IMR-90 (cell line): Measurements from ENCODE around the gene AFAP1L2. TPM values are rescaled to one million over a fixed set of nuclear protein-coding genes. Genes with fewer than 3 reads are reported as not detected.

Source experiments
- ATAC-seq: fragments of 200-7000 bp; cut with Tn5 transposase; 2 replicates; pipeline ENCODE4 v1.9.1; 2020; ENCODE audit warnings: low read depth, mild to moderate bottlenecking, moderate library complexity
- BruUV-seq: library from RNA; stranded (reverse); fragments of 400-500 nt; replicated peaks from 2 replicates; lab custom pipeline; 2021; lab: Mats Ljungman, UMichigan
- CTCF ChIA-PET: fragments of 300-600 bp; formaldehyde crosslinking; extraction: SDS; loops from one replicate; lab custom pipeline; 2021; ENCODE audit warnings: antibody characterized with exemption; lab: Yijun Ruan, JAX
- POLR2A ChIA-PET: fragments of 300-600 bp; sonication (Branson Sonifier 250); formaldehyde crosslinking; loops from one replicate; lab custom pipeline; 2022; ENCODE audit warnings: antibody characterized with exemption; ENCODE audit not compliant: unreplicated experiment; lab: Charles Lee
- DNase-seq: peaks from one replicate; pipeline ENCODE4 v3.0.0; 2013
- H2AFZ ChIP-seq: replicated peaks from 2 replicates; pipeline ENCODE3; 2013; ENCODE audit warnings: low read length, mild to moderate bottlenecking; ENCODE audit not compliant: poor library complexity
- H2AK5ac ChIP-seq: 2 replicates; pipeline ENCODE4 v1.6.1; 2013; ENCODE audit warnings: low read depth, low read length, inconsistent platforms
- H2AK9ac ChIP-seq: replicated peaks from 2 replicates; pipeline ENCODE3; 2013; ENCODE audit warnings: mild to moderate bottlenecking, low read depth, low read length, moderate library complexity; ENCODE audit not compliant: poor library complexity
- H2BK120ac ChIP-seq: 2 replicates; pipeline ENCODE4 v1.6.1; 2013; ENCODE audit warnings: low read depth, low read length, inconsistent platforms
- H2BK15ac ChIP-seq: 3 replicates; pipeline ENCODE4 v1.6.1; 2013; ENCODE audit warnings: low read depth, low read length, inconsistent platforms
- H2BK20ac ChIP-seq: 2 replicates; pipeline ENCODE4 v1.6.1; 2013; ENCODE audit warnings: low read depth, mild to moderate bottlenecking, inconsistent platforms, low read length, moderate library complexity
- H2BK5ac ChIP-seq: 2 replicates; pipeline ENCODE4 v1.6.1; 2013; ENCODE audit warnings: mild to moderate bottlenecking, low read depth, low read length, inconsistent platforms; ENCODE audit not compliant: poor library complexity, severe bottlenecking
- H3K14ac ChIP-seq: replicated peaks from 2 replicates; pipeline ENCODE4 v1.6.1; 2013; ENCODE audit warnings: low read depth, low read length, inconsistent platforms
- H3K18ac ChIP-seq: 2 replicates; pipeline ENCODE4 v1.6.1; 2013; ENCODE audit warnings: low read depth, low read length, control low read depth
- H3K23ac ChIP-seq: 2 replicates; pipeline ENCODE4 v1.6.1; 2013; ENCODE audit warnings: low read depth, low read length, inconsistent platforms
- H3K27ac ChIP-seq: 2 replicates; pipeline ENCODE4 v1.5.1; 2013; ENCODE audit warnings: mild to moderate bottlenecking, control low read depth, low read length; ENCODE audit not compliant: insufficient read depth
- H3K27me3 ChIP-seq: 2 replicates; pipeline ENCODE4 v1.6.1; 2013; ENCODE audit warnings: low read length; ENCODE audit not compliant: control insufficient read depth, insufficient read depth
- H3K36me3 ChIP-seq: 2 replicates; pipeline ENCODE4 v1.6.1; 2013; ENCODE audit warnings: low read length, mixed read lengths; ENCODE audit not compliant: control insufficient read depth, insufficient read depth
- H3K4ac ChIP-seq: 2 replicates; pipeline ENCODE4 v1.6.1; 2013; ENCODE audit warnings: low read depth, low read length, inconsistent platforms
- H3K4me1 ChIP-seq: 2 replicates; pipeline ENCODE4 v1.6.1; 2013; ENCODE audit warnings: low read length, mixed read lengths; ENCODE audit not compliant: control insufficient read depth, insufficient read depth
- H3K4me2 ChIP-seq: 2 replicates; pipeline ENCODE4 v1.6.1; 2013; ENCODE audit warnings: low read depth, mild to moderate bottlenecking, control low read depth, low read length, moderate library complexity
- H3K4me3 ChIP-seq: 2 replicates; pipeline ENCODE4 v1.5.1; 2013; ENCODE audit warnings: low read depth, mild to moderate bottlenecking, control low read depth, low read length, moderate library complexity; ENCODE audit not compliant: insufficient read depth
- H3K56ac ChIP-seq: 2 replicates; pipeline ENCODE4 v1.6.1; 2013; ENCODE audit warnings: low read length, inconsistent platforms; ENCODE audit not compliant: insufficient read depth; ENCODE audit errors: extremely low read depth
- H3K79me1 ChIP-seq, 2 experiments: 2 replicates each; pipeline ENCODE4 v1.6.1; 2013; ENCODE audit warnings: low read length in 2 of 2, inconsistent platforms in 1 of 2, low read depth in 1 of 2
- H3K9ac ChIP-seq: 2 replicates; pipeline ENCODE4 v1.6.1; 2013; ENCODE audit warnings: low read depth, low read length, control low read depth
- H3K9me1 ChIP-seq: 2 replicates; pipeline ENCODE4 v1.6.1; 2013; ENCODE audit warnings: low read length, inconsistent platforms; ENCODE audit not compliant: insufficient read depth
- H3K9me3 ChIP-seq: 2 replicates; pipeline ENCODE4 v1.6.1; 2013; ENCODE audit warnings: low read length; ENCODE audit not compliant: control insufficient read depth, insufficient read depth
- H4K20me1 ChIP-seq: 2 replicates; pipeline ENCODE4 v1.6.1; 2013; ENCODE audit warnings: low read length, inconsistent platforms; ENCODE audit not compliant: insufficient read depth
- H4K5ac ChIP-seq: 2 replicates; pipeline ENCODE4 v1.6.1; 2013; ENCODE audit warnings: mild to moderate bottlenecking, low read depth, low read length, control low read depth
- H4K8ac ChIP-seq, 2 experiments: 2 replicates each; pipeline ENCODE4 v1.6.1; 2013; ENCODE audit warnings: low read depth in 2 of 2, low read length in 2 of 2, control low read depth in 1 of 2, inconsistent platforms in 1 of 2
- H4K91ac ChIP-seq: 2 replicates; pipeline ENCODE4 v1.6.1; 2013; ENCODE audit warnings: low read depth, low read length, inconsistent platforms; ENCODE audit not compliant: insufficient read depth
- BHLHE40 ChIP-seq: fragments of 150-350 bp; IDR thresholded peaks from 2 replicates; pipeline ENCODE4 v1.6.1; 2016; ENCODE audit warnings: mild to moderate bottlenecking, low read depth, low read length
- CEBPB ChIP-seq: IDR thresholded peaks from 2 replicates; pipeline ENCODE4 v1.6.1; 2012; ENCODE audit warnings: low read depth, low read length, improper control_type of control experiment
- MAZ ChIP-seq: IDR thresholded peaks from 2 replicates; pipeline ENCODE4 v1.6.1; 2012; ENCODE audit warnings: low read depth, mild to moderate bottlenecking, low read length, improper control_type of control experiment, moderate library complexity, borderline replicate concordance
- POLR2A ChIP-seq: IDR thresholded peaks from 2 replicates; pipeline ENCODE4 v1.6.1; 2012; ENCODE audit warnings: mild to moderate bottlenecking, low read depth, low read length
- SMC3 ChIP-seq: fragments of 150-350 bp; IDR thresholded peaks from 2 replicates; pipeline ENCODE4 v1.6.1; 2016; ENCODE audit warnings: low read depth, mild to moderate bottlenecking, antibody characterized with exemption, low read length, moderate library complexity
- WGBS, 2 experiments: methylation state at CpG; one replicate each; pipeline versions ENCODE4 v1.1.5 to v1.1.7; 2013; ENCODE audit warnings: missing lambda C conversion rate in 2 of 2; ENCODE audit not compliant: insufficient read length in 1 of 2; ENCODE audit errors: extremely low coverage in 2 of 2; 5-methylcytosine and 5-hydroxymethylcytosine counted together
- dilution Hi-C: fragments of 300-500 bp; cut with HindIII; formaldehyde crosslinking; loops from one replicate; pipeline ENCODE4 v1.14.3; 2018; ENCODE audit warnings: low sequenced_read_pairs; ENCODE audit not compliant: unreplicated experiment
- in situ Hi-C: fragments of 300-500 bp; cut with MboI; formaldehyde crosslinking; loops from 3 replicates; pipeline ENCODE4 v1.14.3; 2019; ENCODE audit warnings: low sequenced_read_pairs, inconsistent platforms, mixed read lengths
- intact Hi-C: fragments of 100-400 bp; cut with micrococcal nuclease; formaldehyde crosslinking; loops from 2 replicates; pipeline ENCODE4 v1.10.0; 2022
- polyA plus RNA-seq, 3 experiments: library from polyadenylated mRNA; depleted of rRNA; stranded (reverse); fragments of >200 nt; gene quantifications; 2 replicates each; pipeline ENCODE4 v1.2.3, GENCODE V29; 2012; ENCODE audit warnings: low replicate concordance in 1 of 3
- total RNA-seq: library from RNA; depleted of rRNA; stranded (reverse); fragments of >200 nt; gene quantifications from 2 replicates; pipeline ENCODE4 v1.2.3, GENCODE V29; 2012

The AFAP1L2 gene
- total and polyA plus RNA-seq, 2 of the 4 experiments (the other 2 are of a cell fraction), result under 0.01 to 0.10 TPM

- ChIA-PET CTCF (no interaction called here), POLR2A (no interaction called here)
- Histone ChIP-seq H2BK15ac (no peak overlapping the region), H3K79me1 (no peaks in the 10 kb centered on the region), H3K27me3 (peaks cover 44% of the 10 kb centered on the region), H3K9me1 (no peaks in the 10 kb centered on the region), H3K23ac (no peak overlapping the region), H3K9ac (no peak overlapping the region), H4K20me1 (no peaks in the 10 kb centered on the region), H3K14ac (no peak overlapping the region), H3K4me3 (no peak overlapping the region), H2AFZ (no peak overlapping the region), H3K36me3 (no peaks in the 10 kb centered on the region), H3K4me1 (peaks cover 1% of the 10 kb centered on the region; the same call in 1 of the 2 replicates), H3K4me2 (no peak overlapping the region), H2BK120ac (no peak overlapping the region), H4K8ac (no peak overlapping the region), H2BK20ac (no peak overlapping the region), H4K91ac (no peak overlapping the region), H3K56ac (no peak overlapping the region), H2AK9ac (no peak overlapping the region), H2AK5ac (no peak overlapping the region), H2BK5ac (no peak overlapping the region), H4K5ac (no peak overlapping the region), H3K27ac (no peak overlapping the region), H3K9me3 (no peaks in the 10 kb centered on the region), H3K4ac (no peak overlapping the region), H3K18ac (no peak overlapping the region)
- intact Hi-C loops (no loop called here), dilution Hi-C loops (no loop called here), in situ Hi-C loops (no loop called here)
- no TSS peak for BruUV-seq
- 90% methylated on average over 3 of the region's 6 CpGs; no CpG with 5 or more reads in 1 of the 2 experiments for WGBS, 2 experiments
- ATAC-seq, result no peak
- no peak for TF ChIP-seq MAZ
- no peak for TF ChIP-seq POLR2A
- no peak for TF ChIP-seq SMC3
- TF ChIP-seq BHLHE40, result no peak
- TF ChIP-seq CEBPB, result no peak
- DNase-seq, result no peak
These were observed 9.8 kb downstream of the AFAP1L2 start for GRCh38 chr10:114394531-114394930.
